Stomach (tissue), 9 donors: ENCODE results near the gene ERG. TPM values are rescaled to one million over a fixed set of nuclear protein-coding genes. Genes with fewer than 3 reads are reported as not detected.

ENCODE experiments used
- DNase-seq, 2 donors: peaks; one replicate each; pipeline versions ENCODE4 v3.0.0 to v3.0.0-alpha.2; 2013 to 2019
- H3K27ac ChIP-seq, 5 donors: fragments of 200-600 bp in 4 of 5; sonication (generic) in 4 of 5; one replicate each; pipeline ENCODE4 v1.5.1; 2013 to 2019; ENCODE audit warnings: mild to moderate bottlenecking in 1 of 5, moderate library complexity in 1 of 5
- H3K27me3 ChIP-seq, 3 donors: fragments of 200-600 bp; sonication (generic); one replicate each; pipeline ENCODE4 v1.5.1; 2017 to 2019; ENCODE audit warnings: mixed run types in 1 of 3
- H3K36me3 ChIP-seq, 4 donors: fragments of 200-600 bp; sonication (generic); 1 replicate in 3 of 4; 2 replicates in 1 of 4; pipeline ENCODE4 v1.5.1; 2016 to 2019
- H3K4me1 ChIP-seq, 4 donors: fragments of 200-600 bp; sonication (generic); one replicate each; pipeline ENCODE4 v1.5.1; 2016 to 2019
- H3K4me3 ChIP-seq, 4 donors: fragments of 200-600 bp; sonication (generic) in 3 of 4; one replicate each; pipeline ENCODE4 v1.5.1; 2016 to 2019; ENCODE audit warnings: mild to moderate bottlenecking in 1 of 4
- H3K9me3 ChIP-seq, 4 donors: fragments of 200-600 bp; sonication (generic); one replicate each; pipeline ENCODE4 v1.5.1; 2016 to 2019
- CTCF ChIP-seq, 7 experiments: fragments of 450-650 bp in 4 of 7; fragments of 200-600 bp in 3 of 7; sonication (generic) in 3 of 7; IDR thresholded peaks; one replicate each; pipeline ENCODE4 v1.5.1; 2016 to 2019; ENCODE audit warnings: antibody characterized with exemption in 7 of 7, control low read depth in 2 of 7, mild to moderate bottlenecking in 1 of 7
- EP300 ChIP-seq: sonication (generic); formaldehyde crosslinking; IDR thresholded peaks from one replicate; pipeline ENCODE4 v1.6.1; 2017; ENCODE audit warnings: antibody characterized with exemption
- POLR2A ChIP-seq, 4 donors: fragments of 450-650 bp; IDR thresholded peaks; one replicate each; pipeline ENCODE4 v1.6.1; 2016; ENCODE audit warnings: antibody characterized with exemption in 4 of 4, control low read depth in 2 of 4, mild to moderate bottlenecking in 1 of 4, moderate library complexity in 1 of 4
- POLR2AphosphoS5 ChIP-seq, 3 donors: sonication (generic); formaldehyde crosslinking; IDR thresholded peaks; one replicate each; pipeline ENCODE4 v1.6.1; 2016; ENCODE audit warnings: antibody characterized with exemption in 3 of 3
- WGBS, 5 donors: extraction: QIAGEN DNeasy Blood & Tissue Kit in 3 of 5; methylation state at CpG; one replicate each; pipeline versions ENCODE4 v1.1.5 to v1.1.7; 2013 to 2018; 5-methylcytosine and 5-hydroxymethylcytosine counted together
- intact Hi-C: fragments of 100-400 bp; cut with DNase I; formaldehyde crosslinking; loops from one replicate; pipeline ENCODE4 v1.15.1; 2023; ENCODE audit warnings: low total_unique reads
- polyA plus RNA-seq, 3 donors: library from polyadenylated mRNA; stranded (reverse); fragments of 200-250 nt; gene quantifications; one replicate each; pipeline ENCODE4 v1.2.3, GENCODE V29; 2013
- total RNA-seq, 5 donors: library from RNA; depleted of rRNA; stranded (reverse); fragments of >200 nt; gene quantifications; one replicate each; pipeline versions ENCODE4 v1.1.0 to v1.2.3, GENCODE V29; 2014 to 2016
- donor health status: healthy with polysubstance abuse.
- donor health status: Bipolar disorder and iron deficiency.
- donor health status: healthy.

The ERG gene
- total and polyA plus RNA-seq, 8 donors = 0.58 to 14.5 (median 5.4) TPM; not detected in 1

DNA sequence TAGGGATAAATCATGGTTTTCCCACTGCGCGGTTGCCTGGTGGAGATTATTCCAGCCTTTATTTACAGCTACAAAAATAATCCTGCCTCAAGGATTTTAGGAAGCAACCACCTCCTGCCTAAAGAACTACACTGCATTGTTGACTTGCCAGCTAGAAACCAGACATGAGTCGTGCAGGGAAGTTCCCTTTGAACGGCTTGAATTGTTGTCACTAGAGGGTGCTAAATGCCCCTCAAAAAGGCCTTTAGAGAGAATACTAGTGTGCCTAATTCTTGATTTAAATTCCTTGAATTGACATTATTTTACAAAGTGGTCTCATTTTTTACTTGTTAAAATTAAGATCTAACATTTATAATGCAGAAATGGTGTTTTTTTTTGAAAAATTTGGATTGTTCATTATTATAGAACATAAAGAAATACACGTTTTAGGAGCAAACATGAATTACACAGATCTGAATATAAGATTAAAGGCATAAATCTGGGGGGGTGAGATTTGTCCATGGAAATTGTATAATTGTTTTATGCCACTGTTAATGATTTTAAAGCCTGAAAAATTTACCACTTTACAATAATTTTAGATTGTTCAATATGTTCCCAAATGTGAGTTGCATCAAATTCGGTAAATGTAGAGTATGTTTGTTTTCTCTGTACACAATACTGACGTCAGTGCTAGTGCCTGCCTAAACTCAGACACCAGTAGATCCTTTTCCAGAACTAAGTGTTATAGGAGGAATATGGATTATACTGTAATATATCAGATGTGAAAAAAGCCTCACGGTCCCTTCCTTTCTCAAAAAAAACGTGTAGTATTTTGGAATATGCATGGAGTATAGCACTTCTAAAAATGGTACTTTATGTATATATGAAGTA is 7.6 kb upstream of the ERG start:
- peaks cover 0 to 13% (median 2%) of the 10 kb centered on the region in 4 donors for H3K4me1 ChIP-seq
- DNase-seq = peak in 1 of 2 donors; percentile 88
- WGBS, 5 donors = 28 to 39% (median 33%) methylated on average over 9 of the region's 9 CpGs
- TF ChIP-seq POLR2AphosphoS5 (IDR thresholded peaks at IDR 0.05) (peak; percentile 13 to 40 (median 18)), EP300 (no peak), CTCF (IDR thresholded peaks at IDR 0.05) (peak in 4 of 7 experiments; percentile 21 to 52 (median 32))
- peak overlapping the region in 1 of 4 donors; percentile 9 for H3K4me3 ChIP-seq
- intact Hi-C loops = no loop called here
- peak overlapping the region in 1 of 5 donors; percentile 20 for H3K27ac ChIP-seq
- H3K9me3 ChIP-seq = no peaks in the 10 kb centered on the region
- no peaks in the 10 kb centered on the region for H3K36me3 ChIP-seq
- H3K27me3 ChIP-seq = peaks cover 0 to 17% (median 0%) of the 10 kb centered on the region in 3 donors

DNA sequence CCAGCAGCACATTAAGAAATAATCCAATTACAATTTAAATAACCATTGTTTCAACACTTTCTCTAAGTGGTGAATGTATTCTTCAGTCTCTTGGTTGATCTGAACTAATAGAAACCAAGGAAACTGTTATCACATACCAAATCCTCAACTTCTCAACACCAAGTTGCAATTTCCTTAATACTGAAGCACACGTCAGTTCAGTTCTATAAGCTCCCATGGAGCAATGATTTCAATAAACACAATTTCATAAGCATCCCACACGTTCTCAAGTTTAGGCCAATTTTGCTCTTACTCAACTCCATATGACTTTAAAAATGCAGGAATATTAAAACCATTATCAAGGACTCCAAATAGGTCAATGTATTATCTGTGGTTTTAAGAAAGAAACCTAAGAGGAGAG is 5.8 kb upstream of the ERG start:
- H3K4me1 ChIP-seq = peaks cover 0 to 13% (median 2%) of the 10 kb centered on the region in 4 donors
- H3K9me3 ChIP-seq = no peaks in the 10 kb centered on the region
- peak overlapping the region in 1 of 4 donors; percentile 2 for H3K4me3 ChIP-seq
- peaks cover 0 to 13% (median 0%) of the 10 kb centered on the region in 3 donors for H3K27me3 ChIP-seq
- TF ChIP-seq EP300 = no peak
- no peak for TF ChIP-seq POLR2A (IDR thresholded peaks at IDR 0.05)
- no peak for TF ChIP-seq CTCF (IDR thresholded peaks at IDR 0.05)
- no peak for TF ChIP-seq POLR2AphosphoS5 (IDR thresholded peaks at IDR 0.05)
- no peak for DNase-seq
- intact Hi-C loops = no loop called here
- H3K36me3 ChIP-seq = no peaks in the 10 kb centered on the region
- H3K27ac ChIP-seq = peak overlapping the region in 4 of 5 donors; percentile 1 to 46 (median 40)
- 47 to 74% (median 67%) methylated on average over 2 of the region's 2 CpGs for WGBS, 5 donors

GRCh38 chr21:38503583-38503982 is 5.3 kb upstream of the ERG start:
- TF ChIP-seq POLR2A (IDR thresholded peaks at IDR 0.05) = no peak
- peak in 1 of 3 donors; percentile 15 for TF ChIP-seq POLR2AphosphoS5 (IDR thresholded peaks at IDR 0.05)
- peak overlapping the region in 4 of 5 donors; percentile 1 to 46 (median 40) for H3K27ac ChIP-seq
- H3K4me3 ChIP-seq = peak overlapping the region in 1 of 4 donors; percentile 2
- H3K36me3 ChIP-seq = no peaks in the 10 kb centered on the region
- H3K9me3 ChIP-seq = no peaks in the 10 kb centered on the region
- WGBS, 5 donors = 69 to 83% (median 73%) methylated on average over 10 of the region's 10 CpGs
- peaks cover 0 to 13% (median 2%) of the 10 kb centered on the region in 4 donors for H3K4me1 ChIP-seq
- DNase-seq = no peak
- intact Hi-C loops = no loop called here
- H3K27me3 ChIP-seq = peaks cover 0 to 13% (median 0%) of the 10 kb centered on the region in 3 donors

GRCh38 chr21:38500073-38500472 is 1.8 kb upstream of the ERG start:
- intact Hi-C loops = no loop called here
- H3K36me3 ChIP-seq = no peaks in the 10 kb centered on the region
- no peak overlapping the region for H3K4me3 ChIP-seq
- no peaks in the 10 kb centered on the region for H3K9me3 ChIP-seq
- WGBS, 5 donors = 73 to 78% (median 76%) methylated on average over 6 of the region's 6 CpGs
- TF ChIP-seq CTCF (IDR thresholded peaks at IDR 0.05) (no peak), POLR2AphosphoS5 (IDR thresholded peaks at IDR 0.05) (no peak), EP300 (no peak), POLR2A (IDR thresholded peaks at IDR 0.05) (no peak)
- no peak for DNase-seq
- H3K27ac ChIP-seq = peak overlapping the region in 4 of 5 donors; percentile 13 to 58 (median 36)
- no peaks in the 10 kb centered on the region for H3K4me1 ChIP-seq
- no peaks in the 10 kb centered on the region for H3K27me3 ChIP-seq
